NCI-H1048 (cell line): ENCODE results near the gene PYDC1.
"Not testable (repeated sequence)": the region's sequence is repeated elsewhere in the genome, so short reads cannot be mapped to it uniquely, and the experiment has no call there.

Experiments used
- DNase-seq: peaks from one replicate; lab custom pipeline; 2025; lab: John Stamatoyannopoulos, UW

Gene PYDC1

DNA sequence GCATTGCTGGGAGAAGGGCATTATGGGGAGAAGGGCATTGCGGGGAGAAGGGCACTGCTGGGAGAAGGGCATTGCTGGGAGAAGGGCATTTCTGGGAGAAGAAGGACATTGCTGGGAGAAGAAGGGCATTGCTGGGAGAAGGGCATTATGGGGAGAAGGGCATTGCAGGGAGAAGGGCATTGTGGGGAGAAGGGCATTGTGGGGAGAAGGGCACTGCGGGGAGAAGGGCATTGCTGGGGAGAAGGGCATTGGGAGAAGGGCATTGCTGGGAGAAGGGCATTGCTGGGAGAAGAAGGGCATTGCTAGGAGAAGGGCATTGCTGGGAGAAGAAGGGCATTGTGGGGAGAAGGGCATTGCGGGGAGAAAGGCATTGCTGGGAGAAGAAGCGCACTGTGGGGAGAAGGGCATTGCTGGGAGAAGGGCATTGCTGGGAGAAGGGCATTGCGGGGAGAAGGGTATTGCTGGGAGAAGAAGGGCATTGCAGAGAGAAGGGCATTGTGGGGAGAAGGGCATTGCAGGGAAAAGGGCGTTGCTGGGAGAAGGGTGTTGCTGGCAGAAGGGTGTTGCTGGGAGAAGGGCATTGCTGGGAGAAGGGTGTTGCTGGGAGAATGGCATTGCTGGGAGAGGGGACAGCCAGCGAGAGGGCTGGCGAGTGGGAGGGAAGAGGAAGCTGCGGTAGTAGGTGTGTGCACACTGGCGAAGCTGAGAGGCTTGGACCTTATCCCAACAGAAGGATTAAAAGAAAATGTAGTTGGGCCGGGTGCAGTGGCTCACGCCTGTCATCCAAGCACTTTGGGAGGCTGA, 4.6 kb upstream of the PYDC1 start:
- DNase-seq, result no peak

DNA sequence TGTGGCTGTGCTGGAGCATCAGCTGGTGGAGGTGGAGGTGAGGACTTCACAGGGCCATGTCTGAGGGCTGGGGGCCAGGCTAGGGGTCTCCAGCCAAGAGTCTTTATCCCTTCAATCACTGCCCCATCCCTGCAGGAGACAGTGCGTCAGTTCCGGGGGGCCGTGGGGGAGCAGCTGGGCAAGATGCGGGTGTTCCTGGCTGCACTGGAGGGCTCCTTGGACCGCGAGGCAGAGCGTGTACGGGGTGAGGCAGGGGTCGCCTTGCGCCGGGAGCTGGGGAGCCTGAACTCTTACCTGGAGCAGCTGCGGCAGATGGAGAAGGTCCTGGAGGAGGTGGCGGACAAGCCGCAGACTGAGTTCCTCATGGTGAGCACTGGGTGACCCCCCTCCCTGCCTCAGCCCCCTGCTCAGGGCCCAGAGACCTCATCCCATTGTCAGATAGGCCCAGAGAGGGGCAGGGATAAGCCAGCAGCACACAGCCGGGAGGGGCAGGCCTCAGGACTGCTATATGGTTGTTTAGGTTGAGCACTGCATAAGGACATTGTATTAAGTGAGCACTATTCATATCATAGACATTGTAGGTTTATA, 2.3 kb upstream of the PYDC1 start:
- DNase-seq, result no peak

DNA sequence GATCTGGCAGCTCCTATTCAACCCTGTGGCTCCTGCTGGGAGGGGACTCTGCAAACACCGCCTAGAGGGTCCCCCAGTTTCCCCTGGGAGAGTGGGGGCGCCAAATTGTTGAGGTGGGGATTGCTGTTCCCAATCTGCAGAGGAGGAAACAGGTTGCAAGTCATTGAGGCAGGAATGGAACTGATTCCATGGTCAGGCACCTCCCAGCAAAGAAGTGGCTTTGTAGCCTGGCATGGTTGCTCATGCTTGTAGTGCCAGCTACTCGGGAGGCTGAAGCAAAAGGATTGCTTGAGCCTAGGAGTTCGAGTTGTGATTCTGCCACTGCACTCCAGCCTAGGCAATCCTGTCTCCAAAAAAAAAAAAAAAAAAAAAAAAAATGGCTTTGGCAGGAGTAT, 198 bp upstream of the PYDC1 start:
- no peak for DNase-seq

DNA sequence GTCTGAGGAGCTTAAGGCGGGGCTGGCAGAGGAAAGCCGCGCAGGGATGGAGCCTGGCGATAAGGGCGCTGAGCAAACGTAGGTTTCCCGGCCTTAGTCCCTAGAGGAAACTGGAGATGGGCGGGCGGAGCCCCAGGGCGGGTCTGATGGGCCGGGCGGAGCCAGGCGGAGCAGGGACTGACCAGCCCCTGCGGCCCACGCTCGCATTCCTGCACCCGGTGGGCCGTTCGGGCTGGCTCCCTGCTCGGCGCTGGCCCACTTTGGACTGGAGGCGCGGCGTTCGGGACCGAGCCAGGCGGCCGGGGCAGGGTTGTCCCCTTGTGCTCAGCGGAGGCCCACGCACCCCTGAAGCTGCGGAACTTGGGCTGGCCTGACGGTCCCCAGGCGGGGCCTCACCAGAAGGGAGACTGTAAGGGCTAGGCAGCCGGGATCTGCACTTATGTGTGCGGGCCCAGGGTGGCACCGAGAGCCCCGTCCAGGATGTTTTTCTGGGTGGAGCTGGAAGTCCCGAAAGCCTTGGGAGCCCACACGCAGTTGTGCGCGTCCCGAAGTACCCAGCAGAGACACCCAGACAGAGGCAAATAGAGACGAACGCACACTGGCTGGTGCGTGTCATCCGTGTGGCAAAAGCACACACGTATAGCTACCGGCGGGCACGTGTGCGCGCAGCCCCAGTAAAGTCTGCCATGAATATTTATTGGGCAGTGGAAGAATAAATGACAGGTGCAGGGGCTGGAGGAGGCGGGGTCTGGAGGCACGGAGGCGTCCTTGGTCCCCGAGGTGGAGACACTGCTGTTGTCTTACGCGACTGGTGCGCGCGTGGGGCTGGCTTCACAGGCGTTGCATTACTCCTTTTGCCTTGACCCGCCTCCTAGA, 1.4 kb downstream of the PYDC1 start:
- DNase-seq, result no peak

DNA sequence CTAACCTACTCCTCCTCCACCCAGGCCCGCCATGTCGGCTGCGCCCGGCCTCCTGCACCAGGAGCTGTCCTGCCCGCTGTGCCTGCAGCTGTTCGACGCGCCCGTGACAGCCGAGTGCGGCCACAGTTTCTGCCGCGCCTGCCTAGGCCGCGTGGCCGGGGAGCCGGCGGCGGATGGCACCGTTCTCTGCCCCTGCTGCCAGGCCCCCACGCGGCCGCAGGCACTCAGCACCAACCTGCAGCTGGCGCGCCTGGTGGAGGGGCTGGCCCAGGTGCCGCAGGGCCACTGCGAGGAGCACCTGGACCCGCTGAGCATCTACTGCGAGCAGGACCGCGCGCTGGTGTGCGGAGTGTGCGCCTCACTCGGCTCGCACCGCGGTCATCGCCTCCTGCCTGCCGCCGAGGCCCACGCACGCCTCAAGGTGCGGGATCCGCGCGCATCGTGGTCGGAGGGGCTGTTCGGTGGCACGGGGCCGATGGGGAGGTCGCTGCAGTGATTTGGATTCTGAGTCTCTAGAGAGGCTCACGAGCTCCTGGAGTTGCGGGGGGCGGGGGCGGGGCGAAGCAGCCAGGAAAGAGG, 2.1 kb downstream of the PYDC1 start:
- DNase-seq, result no peak

DNA sequence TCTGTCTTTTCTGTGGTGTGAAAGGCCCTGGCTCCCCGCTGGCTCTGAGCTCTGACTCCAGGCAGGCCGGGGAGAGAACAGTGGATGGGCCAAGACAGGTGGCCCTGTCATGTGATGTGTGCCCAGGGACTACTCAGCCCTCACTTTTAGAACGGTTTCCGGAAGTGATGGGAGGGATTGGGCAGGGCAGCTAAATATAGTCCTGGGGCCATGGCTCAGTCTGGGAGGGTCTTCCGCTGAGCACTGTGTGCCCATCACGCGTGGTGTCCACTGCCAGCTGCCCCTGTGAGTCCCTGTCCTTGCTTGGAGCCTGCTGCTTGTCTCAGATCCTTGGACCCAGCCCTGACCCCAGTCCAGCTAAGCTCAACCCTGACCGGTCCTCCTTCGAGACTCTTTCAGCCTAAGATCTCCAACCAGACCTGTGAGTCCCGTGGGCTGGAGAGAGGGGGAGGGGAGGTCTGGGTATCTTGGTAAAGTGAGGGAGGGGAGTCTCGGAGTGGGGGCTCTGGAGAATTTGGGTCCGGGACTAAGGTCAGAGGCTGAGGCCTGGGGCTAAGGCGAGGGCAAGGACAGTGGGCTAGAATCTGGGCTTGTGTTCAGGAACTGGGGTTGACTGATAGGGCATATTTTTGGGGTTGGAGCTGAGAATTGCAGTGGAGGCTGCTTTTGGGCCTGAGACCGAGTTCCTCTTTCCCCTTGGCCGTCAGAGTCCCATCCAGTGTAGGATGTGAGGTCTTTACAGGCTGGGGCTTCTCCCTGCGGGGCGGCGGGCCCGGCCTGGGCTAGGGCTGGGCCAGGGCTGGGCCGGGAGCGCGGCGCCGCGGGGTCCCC, 2.8 kb downstream of the PYDC1 start, which contains the start of gene TRIM72:
TSS of gene TRIM72 (plus strand) at position 243 of the 831 bp plus-strand sequence. CDS start 620 bp downstream, outside the sequence.
- no peak for DNase-seq

DNA sequence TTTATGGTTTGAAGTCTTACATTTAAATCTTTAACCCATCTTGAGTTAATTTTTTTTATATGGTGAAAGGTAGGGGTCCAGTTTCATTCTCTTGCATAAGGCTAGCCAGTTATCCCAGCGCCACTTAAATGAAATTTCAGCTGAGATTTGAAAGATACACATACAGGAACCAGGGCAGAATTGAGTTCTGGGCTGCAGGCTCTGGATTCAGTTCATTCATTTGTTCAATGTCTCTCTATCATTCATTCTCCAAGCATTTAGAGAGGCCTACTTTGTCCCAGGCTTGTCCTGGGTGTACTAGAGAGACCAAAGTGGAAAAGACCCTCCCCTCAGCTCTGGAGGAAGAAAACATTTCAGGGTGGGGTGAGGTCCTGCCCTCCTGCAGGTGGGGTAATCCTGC, 3.6 kb downstream of the PYDC1 start:
- DNase-seq, result no peak

DNA sequence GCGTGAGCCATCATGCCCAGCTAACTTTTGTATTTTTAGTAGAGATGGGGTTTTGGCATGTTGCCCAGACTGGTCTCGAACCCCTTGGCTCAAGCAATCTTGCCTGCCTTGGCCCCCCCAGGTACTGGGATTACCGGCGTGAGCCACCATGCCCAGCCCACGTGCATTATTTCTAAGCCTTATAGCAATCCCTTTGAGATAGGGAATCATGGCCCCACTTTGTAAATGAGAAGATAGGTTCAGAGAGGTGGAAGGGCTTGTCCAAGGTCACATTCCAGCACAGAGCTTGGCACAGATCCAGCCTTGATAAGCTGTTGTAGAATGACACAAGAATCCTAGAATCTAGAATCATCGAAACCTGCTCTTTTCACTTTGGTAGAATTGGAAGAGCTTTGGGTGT, 10.2 kb downstream of the PYDC1 start:
- no peak for DNase-seq

DNA sequence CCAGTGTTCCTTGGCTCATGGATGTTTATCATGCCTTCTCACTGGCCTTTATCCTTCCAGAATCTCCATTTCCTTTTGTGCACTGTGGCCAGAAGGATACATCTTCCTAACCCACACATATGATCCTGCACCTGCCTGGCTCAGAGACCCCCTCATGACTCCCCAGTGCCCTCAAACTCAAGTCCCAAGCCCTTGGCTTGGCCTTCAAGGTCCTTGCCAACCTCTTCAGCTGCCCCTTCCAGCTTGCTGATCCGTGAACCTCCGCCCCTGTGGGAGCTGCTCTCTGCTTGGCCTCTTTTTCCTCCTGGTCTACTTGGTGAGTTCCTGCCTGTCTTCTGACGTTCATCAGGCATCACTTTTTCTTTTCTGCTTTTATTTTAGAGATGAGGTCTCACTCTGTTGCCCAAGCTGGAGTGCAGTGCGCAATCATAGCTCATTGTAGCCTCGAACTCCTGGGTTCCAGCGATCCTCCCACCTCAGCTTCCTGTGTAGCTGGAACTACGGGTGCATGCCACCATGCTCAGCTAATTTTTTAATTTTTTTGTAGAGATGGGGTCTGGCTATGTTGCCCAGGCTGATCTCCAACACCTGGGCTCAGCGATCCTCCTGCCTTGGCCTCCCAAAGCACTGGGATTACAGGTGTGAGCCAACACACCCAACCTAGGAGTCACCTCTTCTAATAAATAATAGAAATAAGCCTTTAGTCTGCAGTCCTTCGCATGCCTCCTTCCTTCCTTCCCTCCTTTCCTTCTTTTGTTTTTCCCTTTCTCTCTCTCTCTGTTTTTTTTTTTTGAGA, 11.9 kb downstream of the PYDC1 start:
- no peak for DNase-seq

DNA sequence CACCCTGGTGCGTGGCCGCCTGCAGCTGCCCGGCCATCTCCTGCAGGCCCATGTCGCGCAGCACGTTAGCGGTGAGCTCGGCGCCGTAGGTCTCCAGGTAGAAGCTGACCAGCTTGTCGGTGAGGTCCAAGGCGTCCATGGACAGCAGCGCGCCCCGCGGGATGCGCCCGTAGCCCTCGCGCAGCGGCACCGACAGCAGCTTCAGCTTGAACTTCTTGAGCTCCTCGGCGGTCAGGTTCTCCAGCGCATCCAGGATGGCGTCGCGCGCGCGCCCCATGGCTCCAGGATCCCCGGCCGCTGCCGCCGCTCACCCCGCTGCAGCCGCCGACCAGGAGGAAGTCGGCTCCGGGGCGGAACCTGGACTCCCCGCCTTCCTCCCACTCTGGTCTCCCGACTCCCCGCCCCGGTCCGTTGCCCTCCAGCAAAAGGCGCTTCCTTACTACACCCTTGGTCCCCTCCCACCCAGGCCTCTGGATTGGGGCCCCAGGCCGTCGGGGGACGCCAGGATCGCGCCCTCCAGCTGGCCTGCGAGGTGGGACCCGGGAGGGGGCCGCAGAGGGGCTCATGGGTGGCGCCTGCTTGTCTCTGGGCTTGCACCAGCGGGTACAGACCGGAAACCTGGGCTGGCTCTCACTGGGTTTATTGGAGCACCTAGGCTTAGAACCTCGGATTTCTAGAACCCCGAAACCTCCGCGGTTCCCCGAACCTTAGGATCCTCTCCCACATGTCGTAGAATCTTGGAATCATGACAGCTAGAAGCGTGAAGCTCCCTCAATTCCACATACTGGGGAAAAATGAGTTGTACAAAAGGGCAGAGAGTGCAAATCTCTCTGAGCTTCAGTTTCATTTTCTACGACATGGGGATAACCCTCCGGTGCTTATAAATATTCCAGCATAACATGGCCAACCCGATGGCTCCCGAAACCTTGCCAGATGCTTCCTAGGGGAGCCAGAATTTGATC, 14.2 kb downstream of the PYDC1 start, which contains the start of gene PYCARD:
TSS of gene PYCARD (minus strand) at position 347 of the 962 bp plus-strand sequence. CDS start at position 277, 70 bp downstream.
- DNase-seq, result no peak

DNA sequence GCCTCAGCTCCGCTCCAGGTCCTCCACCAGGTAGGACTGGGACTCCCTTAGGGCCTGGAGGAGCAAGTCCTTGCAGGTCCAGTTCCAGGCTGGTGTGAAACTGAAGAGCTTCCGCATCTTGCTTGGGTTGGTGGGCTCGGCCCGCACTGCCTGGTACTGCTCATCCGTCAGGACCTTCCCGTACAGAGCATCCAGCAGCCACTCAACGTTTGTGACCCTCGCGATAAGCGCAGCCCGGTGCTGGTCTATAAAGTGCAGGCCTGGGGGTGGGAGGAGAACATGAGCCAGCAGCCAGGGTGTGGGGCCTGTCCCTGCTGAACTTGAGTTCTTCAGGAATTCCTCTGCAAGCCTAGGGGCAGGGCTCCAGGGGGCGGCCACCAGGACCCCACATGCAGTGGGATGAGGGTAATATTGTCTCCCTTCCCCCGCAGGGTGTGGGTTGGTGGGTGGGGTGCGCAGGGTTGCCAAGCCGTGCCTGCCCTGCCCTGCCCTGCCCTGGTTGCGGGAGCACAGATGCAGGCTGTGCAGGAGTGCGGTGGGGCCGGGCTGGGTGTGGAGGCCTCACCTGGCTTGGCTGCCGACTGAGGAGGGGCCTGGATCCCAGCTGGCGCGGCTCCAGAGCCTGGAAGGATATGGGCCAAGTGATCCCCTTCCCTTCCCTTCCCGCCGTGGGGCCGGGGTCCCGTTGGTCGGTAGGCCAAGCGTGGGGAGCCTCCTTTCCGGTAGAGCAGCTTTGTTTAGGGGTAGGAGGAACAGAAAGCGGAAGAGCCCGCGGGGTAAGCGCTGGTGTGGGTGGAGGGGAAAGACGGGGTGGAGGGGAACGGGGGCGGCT, 15.1 kb downstream of the PYDC1 start:
- no peak for DNase-seq

DNA sequence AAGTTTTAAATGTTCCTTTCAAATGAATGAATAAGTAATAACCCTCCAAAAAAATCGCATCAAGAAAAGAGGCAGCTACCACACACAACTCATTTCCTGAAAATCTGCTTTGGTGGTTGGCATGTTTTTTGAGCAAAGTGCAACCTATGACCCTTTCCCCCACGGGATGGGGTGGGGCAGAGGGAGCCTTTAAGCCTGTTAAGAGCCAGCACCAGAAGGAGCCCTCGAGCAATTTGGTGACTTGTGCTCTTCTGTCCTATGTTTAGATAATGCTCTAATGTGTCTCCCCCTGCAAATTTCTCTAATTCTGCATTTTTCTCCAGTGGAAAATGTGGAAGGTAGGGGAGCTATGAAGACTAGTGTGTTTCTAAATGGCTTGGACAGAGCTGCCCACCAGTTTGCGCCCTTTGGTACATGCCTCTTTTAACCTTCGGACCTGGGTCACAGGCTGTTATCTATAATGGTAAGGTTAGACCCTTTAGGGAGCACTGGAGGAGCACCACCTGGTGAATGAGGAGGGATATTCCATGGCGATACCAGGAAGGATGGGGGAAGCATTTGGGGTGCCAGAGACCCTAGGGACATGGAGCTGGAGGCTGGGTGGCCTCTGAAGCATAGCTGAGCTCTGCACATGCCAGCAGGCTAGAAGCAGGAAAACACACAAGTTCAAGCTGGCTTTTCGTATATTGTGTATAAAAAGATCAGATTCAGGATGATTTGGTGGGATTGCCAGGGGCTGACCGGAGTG, 15.9 kb downstream of the PYDC1 start:
- no peak for DNase-seq

DNA sequence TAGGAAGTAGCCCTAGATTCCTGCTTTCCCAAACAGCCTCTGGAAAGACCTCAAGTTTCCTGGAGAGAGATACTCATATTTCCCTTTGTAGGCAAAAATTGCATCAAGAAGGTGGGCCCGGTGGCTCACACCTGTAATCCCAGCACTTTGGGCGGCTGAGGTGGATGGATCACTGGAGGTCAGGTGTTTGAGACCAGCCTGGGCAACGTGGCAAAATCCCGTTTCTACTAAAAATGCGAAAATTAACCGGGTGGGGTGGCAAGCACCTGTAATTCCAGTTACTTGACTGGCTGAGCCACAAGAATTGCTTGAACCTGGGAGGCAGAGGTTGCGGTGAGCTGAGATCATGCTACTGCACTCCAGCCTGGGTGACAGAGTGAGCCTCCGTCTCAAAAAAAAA, 16.8 kb downstream of the PYDC1 start:
- DNase-seq, result not testable (repeated sequence)

DNA sequence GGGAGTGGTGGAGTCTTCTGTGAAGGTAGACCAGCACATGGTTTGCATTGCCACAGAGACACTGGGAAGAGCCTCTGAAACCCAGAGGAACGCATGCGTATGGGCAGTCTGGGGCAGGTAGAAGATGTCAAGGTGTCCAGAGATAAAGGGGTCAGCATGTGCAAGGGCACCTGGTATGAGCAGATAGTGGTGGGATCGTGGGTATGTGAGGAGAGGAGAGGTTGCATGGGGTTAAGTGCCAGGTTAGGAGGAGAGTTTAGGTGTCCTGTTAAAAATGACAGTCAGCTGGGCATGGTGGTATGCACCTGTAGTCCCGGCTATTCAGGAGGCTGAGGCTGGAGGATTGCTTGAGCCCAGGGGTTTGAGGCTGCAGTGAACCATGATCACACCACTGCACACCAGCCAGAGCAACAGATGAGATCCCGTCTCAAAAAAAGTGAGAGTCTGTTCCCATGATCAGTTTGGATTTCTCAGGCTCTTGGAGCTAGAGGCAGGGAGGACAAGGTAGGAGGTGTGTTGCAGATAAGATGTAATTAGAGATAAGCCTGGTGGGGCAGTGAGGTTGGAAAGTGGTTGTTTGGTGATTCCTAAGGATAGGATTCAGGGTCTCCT, 17.4 kb downstream of the PYDC1 start:
- DNase-seq, result no peak

DNA sequence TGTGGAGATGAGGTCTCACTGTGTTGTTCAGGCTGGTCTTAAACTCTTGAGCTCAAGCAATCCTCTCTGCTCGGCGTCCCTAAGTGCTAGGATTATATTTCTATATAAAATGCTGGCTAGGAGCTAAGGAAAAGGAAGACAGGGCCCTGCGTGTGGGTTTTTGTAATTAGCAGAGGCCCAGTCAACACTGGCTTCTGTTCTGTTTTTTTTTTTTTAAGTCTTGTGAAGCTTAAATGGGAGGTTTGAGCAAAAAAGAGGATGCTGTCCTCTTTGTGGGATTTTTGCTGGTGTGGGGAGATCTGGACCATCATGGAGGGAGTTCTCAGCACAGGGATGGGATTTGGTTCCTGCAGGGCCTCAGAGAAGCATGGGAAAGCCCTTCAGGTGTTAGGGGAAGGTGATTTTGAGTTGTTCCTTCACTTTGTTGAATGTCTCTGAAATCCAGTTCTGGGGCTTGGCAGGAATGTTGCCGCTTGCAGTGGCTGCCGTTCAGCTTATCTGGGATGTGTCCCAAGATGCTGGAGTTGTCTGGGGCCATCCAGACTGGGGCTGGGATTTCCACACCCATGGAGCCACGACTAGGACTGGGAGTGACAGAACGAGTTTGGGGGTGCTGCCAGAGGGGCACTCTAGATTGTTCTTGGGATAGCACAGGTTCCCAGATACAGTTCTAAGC, 18.6 kb downstream of the PYDC1 start:
- no peak for DNase-seq

DNA sequence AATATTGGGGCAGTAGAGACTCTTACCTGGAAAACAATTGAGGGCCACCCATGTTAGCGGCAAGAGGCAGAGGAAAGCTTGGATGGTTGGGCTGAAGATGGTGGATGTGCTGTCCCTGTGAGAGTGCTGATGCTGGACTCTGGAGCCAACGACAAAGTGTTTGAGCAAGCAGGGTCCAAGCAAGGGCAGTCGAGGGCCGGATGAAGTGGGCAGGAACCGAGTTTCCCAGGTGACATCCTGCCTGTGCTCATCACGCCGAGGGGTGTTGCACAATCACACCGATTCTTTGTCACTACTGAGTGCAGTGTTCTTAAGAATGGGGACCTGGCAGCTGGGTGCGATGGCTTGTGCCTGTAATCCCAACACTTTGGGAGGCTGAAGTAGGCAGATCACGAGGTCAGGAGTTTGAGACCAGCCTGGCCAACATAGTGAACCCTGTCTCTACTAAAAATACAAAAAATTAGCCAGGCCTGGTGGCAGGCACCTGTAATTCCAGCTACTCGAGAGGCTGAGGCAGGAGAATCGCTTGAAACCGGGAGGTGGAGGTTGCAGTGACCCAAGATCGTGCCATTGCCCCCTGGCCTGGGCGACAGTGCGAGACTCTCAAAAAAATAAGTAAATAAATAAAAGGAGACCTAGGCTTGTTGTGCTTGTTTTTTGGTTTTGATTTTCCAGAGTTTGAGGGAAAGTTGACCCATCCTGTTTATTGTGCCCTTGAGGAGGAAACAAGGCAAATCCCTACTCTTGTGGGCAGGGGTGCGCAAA, 20.4 kb downstream of the PYDC1 start:
- no peak for DNase-seq
